ENCODE measurements around the gene LMX1B. TPM values are rescaled to one million over a fixed set of nuclear protein-coding genes. Genes with fewer than 3 reads are reported as not detected.

LMX1B gene
- total and polyA plus RNA-seq, 8 donors, result 0.20 TPM; not detected in 7

DNA sequence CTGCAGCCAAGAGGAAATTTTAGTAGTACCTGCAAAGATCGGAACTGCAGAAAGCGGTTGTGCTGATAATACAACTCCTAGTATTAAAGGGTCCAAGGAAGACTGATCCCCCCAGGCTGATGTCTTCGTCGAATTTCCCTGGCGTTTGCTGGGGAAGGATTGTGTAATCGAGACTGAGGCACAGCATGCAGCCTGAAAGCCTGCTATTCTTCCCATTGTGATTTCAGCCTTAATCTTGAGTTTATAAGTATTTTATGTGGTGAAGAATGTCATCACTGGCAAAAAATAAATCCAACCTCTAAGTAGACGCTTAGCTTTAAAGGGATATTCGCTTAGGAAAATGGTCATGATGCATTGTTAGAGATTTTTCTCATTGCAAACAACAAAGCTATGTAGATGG, 21.3 kb upstream of the LMX1B start:
- no peak for TF ChIP-seq POLR2A (IDR thresholded peaks at IDR 0.05)
- TF ChIP-seq EP300 (IDR thresholded peaks at IDR 0.05), result no peak
- no peak for TF ChIP-seq CTCF (IDR thresholded peaks at IDR 0.05)
- no peak for TF ChIP-seq POLR2AphosphoS5 (IDR thresholded peaks at IDR 0.05)
- Histone ChIP-seq H3K27me3 (peaks cover 0 to 61% (median 23%) of the 10 kb centered on the region in 3 donors), H3K9me3 (peaks cover 0 to 6% (median 0%) of the 10 kb centered on the region in 4 donors), H3K4me3 (no peak overlapping the region), H3K4me1 (peaks cover 0 to 11% (median 7%) of the 10 kb centered on the region in 4 donors), H3K36me3 (no peaks in the 10 kb centered on the region), H3K27ac (no peak overlapping the region)
- intact Hi-C loops (cut with DNase I; ENCODE audit: low total_unique reads), result no loop called here
- 62 to 70% (median 69%) methylated on average over 8 of the region's 8 CpGs for WGBS, 5 donors
- no peak for DNase-seq

DNA sequence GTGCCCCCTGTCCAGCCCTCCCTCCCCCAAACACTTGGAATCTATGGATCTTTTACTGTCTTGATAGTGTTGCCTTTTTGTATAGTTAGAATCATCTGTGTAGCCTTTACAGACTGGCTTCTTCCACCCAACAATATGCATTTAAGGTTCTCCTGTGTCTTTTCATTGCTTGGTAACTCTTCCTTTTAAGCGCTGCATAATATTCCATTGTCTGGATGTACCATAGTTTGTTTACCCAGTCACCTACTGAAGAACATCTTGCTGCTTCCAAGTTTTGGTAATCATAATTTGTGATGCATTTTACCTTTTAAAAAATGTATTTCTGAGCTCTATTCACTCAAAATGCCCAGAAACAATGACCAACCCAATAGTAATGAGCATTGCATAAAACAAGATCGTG, 17.7 kb upstream of the LMX1B start:
- TF ChIP-seq POLR2A (IDR thresholded peaks at IDR 0.05) (no peak), CTCF (IDR thresholded peaks at IDR 0.05) (no peak), EP300 (IDR thresholded peaks at IDR 0.05) (no peak), POLR2AphosphoS5 (IDR thresholded peaks at IDR 0.05) (no peak)
- Histone ChIP-seq H3K27me3 (peaks cover 0 to 62% (median 23%) of the 10 kb centered on the region in 3 donors), H3K4me1 (no peaks in the 10 kb centered on the region), H3K36me3 (no peaks in the 10 kb centered on the region), H3K4me3 (no peak overlapping the region), H3K9me3 (peaks cover 0 to 6% (median 0%) of the 10 kb centered on the region in 4 donors), H3K27ac (no peak overlapping the region)
- 92 to 96% (median 94%) methylated on average over 2 of the region's 2 CpGs for WGBS, 5 donors
- DNase-seq, result no peak
- intact Hi-C loops (cut with DNase I; ENCODE audit: low total_unique reads), result no loop called here

DNA sequence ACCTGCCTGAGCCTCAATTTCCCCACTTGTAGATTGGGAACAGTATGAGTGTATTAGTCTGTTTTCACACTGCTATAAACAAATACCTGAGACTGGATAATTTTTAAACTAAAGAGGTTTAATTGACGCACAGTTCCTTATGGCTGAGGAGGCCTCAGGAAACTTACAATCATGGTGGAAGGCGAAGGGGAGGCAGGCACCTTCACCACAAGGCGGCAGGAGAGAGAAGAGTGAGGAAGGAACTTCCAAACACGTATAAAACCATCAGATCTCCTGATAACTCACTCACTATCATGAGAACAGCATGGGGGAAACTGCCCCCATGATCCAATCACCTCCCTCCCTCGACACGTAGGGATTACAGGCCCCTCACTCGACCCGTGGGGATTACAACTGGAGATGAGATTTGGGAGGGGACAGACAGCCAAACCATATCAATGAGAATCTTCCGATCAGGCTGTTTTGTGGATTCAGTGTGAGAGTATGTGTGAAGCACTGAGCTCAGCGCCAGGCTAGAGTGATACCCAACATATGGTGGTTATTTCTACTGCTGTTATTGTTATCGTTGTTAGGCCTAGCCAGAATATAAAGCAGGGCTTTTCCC, 14.6 kb upstream of the LMX1B start:
- Histone ChIP-seq H3K4me1 (no peaks in the 10 kb centered on the region), H3K27me3 (peaks cover 0 to 36% (median 12%) of the 10 kb centered on the region in 3 donors), H3K27ac (no peak overlapping the region), H3K4me3 (no peak overlapping the region), H3K36me3 (no peaks in the 10 kb centered on the region), H3K9me3 (peaks cover 0 to 6% (median 0%) of the 10 kb centered on the region in 4 donors)
- 49 to 53% (median 50%) methylated on average over 11 of the region's 11 CpGs for WGBS, 5 donors
- no peak for DNase-seq
- intact Hi-C loops (cut with DNase I; ENCODE audit: low total_unique reads), result no loop called here
- TF ChIP-seq POLR2AphosphoS5 (IDR thresholded peaks at IDR 0.05) (no peak), CTCF (IDR thresholded peaks at IDR 0.05) (no peak), POLR2A (IDR thresholded peaks at IDR 0.05) (no peak), EP300 (IDR thresholded peaks at IDR 0.05) (no peak)

GRCh38 chr9:126604059-126605055, 9.4 kb upstream of the LMX1B start:
- no peak for TF ChIP-seq CTCF (IDR thresholded peaks at IDR 0.05)
- no peak for TF ChIP-seq POLR2A (IDR thresholded peaks at IDR 0.05)
- no peak for TF ChIP-seq EP300 (IDR thresholded peaks at IDR 0.05)
- no peak for TF ChIP-seq POLR2AphosphoS5 (IDR thresholded peaks at IDR 0.05)
- peak in 1 of 2 donors; percentile 69 for DNase-seq
- no peak overlapping the region for H3K27ac ChIP-seq
- WGBS, 5 donors, result 79 to 84% (median 80%) methylated on average over 16 to 17 of the region's 17 CpGs
- H3K4me1 ChIP-seq, result no peaks in the 10 kb centered on the region
- H3K36me3 ChIP-seq, result no peaks in the 10 kb centered on the region
- no peak overlapping the region for H3K4me3 ChIP-seq
- H3K9me3 ChIP-seq, result no peaks in the 10 kb centered on the region
- intact Hi-C loops (cut with DNase I; ENCODE audit: low total_unique reads), result no loop called here
- H3K27me3 ChIP-seq, result peaks cover 0 to 37% (median 7%) of the 10 kb centered on the region in 3 donors

All from stomach (tissue), 9 donors.